GM21528 (cell line): ENCODE data around the gene RBM20.
"Not testable (repeated sequence)": the region's sequence is repeated elsewhere in the genome, so short reads cannot be mapped to it uniquely, and the experiment has no call there.

Experiments used
- ATAC-seq: cut with Tn5 transposase; IDR thresholded peaks from one replicate; pipeline ENCODE4 v1.9.1; 2021; ENCODE audit warnings: mild to moderate bottlenecking, moderate library complexity; ENCODE audit not compliant: unreplicated experiment, low FRiP score

RBM20 gene

GRCh38 chr10:110625356-110625894, 18.7 kb upstream of the RBM20 start:
- ATAC-seq, result no peak

DNA sequence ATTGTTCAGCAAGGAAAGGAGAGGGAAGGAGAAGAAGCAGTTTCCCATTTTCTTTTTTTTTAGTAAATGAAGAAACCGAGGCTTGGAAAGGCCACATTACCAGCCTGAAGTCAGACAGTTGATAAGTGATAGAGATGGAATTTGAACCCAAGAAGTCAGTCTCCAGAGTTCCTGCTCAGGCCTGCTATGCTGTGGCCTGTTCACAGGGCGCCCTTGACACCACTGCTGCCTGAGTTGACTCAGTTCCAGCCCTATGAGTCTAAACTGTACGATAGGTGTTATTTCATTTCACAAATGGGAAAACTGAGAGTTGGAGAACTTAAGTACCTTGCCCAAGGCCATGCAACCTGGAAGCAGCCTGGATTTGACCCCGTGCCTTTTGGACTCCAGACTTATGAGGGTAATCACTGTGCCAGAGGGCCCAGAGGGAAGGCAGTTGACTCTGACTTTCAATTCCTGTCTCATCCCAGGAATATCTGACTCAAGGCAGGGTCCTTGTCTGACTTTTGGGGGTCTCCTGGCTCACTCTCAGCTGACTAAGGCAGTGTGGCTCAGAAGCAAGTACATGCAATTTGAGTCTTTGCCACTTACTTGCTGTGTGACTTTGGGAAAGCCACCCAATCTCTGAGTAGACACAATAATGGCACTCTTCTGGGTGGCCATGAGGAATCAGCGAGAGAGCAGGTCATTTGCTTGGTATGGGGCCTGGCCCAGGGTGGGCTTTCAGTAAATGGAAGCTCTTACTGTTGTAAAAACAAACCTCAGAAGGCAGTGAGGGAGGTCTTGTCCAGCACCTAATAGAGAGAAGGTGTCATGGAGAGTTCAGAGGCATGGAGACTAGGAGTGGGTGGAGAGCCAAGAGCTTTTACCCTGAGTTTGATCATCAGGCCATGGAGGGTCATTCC, 17.9 kb upstream of the RBM20 start:
- ATAC-seq, result no peak

- no peak for ATAC-seq
Observed at GRCh38 chr10:110628161-110628560, 16.0 kb upstream of the RBM20 start.

GRCh38 chr10:110629680-110630191, 14.4 kb upstream of the RBM20 start:
- ATAC-seq, result no peak

GRCh38 chr10:110631934-110632333, 12.2 kb upstream of the RBM20 start:
- ATAC-seq, result no peak

- no peak for ATAC-seq
Observed at GRCh38 chr10:110632591-110633215, 11.4 kb upstream of the RBM20 start.

DNA sequence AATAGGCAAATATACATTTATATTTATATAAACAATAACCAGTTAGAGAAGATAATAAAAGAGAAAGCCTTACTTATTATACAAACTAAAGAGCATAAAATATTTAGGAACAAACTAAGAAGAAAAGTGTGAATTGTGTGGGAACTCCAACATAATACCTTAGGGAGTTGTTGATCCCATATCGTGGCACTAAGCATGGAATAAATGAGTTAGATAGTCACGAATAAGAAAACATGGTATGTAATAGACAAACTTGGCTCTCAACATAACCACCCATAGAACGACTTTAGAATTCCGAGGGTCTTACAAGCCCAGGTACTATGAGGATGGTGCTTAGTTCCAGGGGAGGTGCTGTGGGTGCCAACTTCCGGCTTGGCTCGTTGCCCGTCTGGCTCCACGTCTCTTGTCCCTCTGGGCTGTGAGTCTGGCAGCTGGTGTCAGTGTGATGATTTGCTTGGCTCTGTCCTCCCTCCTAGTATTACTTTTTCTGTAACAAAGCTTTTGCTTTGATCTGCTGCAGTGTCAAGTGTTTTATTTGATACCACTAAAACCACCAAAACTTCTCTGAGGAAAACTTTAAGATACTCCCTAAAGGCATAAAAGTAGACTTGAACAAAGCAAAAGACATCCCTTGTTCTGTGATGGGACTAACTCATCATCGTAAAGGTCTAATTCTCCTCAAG, 9.5 kb upstream of the RBM20 start:
- no peak for ATAC-seq

GRCh38 chr10:110636572-110636931, 7.6 kb upstream of the RBM20 start:
- ATAC-seq, result no peak

DNA sequence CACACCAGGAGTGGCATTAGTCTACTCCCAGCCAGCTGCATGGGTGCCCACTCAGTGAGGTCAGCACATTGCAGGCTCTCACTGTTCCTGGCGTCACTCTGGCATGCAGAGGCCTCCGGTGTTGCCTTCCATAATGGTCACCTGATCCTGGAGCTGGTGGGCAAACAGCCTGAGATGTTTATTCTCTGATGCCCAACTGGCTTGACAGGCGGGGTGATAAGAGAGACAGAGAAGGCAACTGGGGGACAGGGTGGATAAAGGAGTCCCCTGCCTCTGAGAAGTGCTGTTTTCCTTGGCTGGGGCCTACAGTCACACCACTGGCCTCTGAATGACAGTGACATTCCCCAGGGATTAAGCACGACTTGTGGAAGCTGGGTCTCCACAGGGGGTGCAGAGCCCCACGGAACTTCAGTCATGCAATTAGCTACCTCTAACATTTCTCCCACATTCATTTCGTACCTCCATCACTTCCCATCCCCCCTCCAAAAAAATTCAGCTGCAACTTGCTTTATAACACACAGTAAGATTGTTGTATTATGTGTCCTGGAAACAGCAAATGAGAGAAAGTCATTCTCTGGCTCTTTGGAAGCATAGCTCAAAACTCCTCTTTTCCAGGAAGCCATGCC, 7.1 kb upstream of the RBM20 start:
- ATAC-seq, result no peak

- no peak for ATAC-seq
Observed at GRCh38 chr10:110637558-110638053, 6.5 kb upstream of the RBM20 start.

DNA sequence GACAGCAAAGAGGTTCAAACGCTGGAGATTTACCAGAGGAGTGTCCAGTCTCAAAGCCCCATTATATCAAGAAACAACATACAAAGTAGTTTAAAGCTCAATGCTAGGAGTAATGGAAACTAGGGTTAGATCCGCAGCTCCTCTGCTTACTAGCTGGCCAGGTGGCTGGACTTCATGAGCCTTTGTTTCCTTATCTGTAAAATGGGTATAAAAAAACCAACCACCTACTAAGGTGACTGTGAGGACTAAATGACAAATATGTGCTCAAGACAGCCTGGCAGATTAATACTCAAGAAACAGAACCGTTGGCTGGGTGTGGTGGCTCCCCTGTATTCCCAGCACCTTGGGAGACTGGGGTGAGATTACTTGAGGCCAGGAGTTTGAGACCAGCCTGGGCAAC, 5.8 kb upstream of the RBM20 start:
- no peak for ATAC-seq

GRCh38 chr10:110639046-110639445, 5.1 kb upstream of the RBM20 start:
- not testable (repeated sequence) for ATAC-seq

DNA sequence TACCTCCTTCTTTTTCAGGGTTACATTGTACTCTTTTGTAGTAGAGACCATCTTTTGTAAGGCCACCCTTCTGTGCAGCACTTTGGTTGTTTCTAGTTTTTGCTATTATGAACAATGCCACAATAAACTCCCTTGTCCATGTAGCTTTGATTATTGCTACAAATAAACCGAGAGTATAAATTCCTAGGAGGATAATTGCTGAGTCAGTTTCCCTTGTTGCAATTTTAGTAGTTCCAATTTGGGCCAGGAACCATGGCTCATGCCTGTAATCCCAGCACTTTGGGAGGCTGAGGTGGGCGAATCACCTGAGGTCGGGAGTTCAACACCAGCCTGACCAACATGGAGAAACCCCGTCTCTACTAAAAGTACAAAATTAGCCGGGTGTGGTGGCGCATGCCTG, 4.3 kb upstream of the RBM20 start:
- ATAC-seq, result not testable (repeated sequence)

DNA sequence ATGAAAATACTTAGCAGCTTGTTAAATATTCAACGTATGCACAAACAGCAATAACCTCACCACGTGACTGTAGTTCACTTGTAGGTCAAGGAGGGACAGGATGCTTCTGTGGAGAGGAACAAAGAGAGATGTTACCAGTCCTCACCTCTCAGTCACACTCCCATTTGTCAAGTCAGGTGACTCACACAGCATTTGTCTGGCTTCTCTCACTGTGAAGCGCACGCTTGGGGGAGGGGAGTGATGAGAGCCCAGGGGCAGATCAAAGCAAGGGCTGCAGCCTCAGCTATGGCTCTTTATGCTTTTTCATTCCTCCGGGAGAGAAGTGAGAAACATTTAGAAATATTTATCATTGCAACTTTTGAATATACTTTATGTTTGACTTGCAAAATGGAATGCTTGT, 2.9 kb upstream of the RBM20 start:
- no peak for ATAC-seq

GRCh38 chr10:110642204-110643034, 1.7 kb upstream of the RBM20 start:
- no peak for ATAC-seq

DNA sequence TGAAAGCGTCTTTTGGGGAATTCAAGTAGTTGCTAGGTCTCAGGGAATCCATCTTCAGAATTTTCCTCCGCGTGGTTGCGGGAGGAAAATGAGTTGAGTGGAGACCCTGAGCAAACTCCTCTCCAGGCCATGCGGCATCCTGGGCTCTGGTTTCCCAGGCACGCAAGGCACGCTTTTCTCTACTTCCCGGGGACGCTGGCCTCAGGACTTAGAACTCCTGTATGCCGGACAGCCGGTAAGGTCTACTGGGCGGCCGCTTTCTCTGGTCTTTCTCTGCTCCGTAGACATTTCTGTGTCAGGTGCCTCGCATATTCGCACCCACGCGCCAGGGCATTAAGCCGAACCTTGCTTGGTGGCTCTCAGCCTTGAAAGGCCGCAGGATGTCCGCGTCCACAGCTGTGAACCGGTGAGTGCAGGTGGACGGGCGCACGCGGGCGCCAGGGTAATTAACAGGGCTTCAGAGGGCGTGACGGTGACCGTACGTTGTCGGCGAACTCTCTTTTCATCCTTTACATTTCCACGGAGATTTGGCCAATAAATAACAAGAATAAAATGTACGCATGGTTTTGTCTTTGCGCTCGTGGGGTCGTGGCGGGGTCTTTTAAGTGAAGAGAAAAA, 992 bp upstream of the RBM20 start:
- no peak for ATAC-seq

DNA sequence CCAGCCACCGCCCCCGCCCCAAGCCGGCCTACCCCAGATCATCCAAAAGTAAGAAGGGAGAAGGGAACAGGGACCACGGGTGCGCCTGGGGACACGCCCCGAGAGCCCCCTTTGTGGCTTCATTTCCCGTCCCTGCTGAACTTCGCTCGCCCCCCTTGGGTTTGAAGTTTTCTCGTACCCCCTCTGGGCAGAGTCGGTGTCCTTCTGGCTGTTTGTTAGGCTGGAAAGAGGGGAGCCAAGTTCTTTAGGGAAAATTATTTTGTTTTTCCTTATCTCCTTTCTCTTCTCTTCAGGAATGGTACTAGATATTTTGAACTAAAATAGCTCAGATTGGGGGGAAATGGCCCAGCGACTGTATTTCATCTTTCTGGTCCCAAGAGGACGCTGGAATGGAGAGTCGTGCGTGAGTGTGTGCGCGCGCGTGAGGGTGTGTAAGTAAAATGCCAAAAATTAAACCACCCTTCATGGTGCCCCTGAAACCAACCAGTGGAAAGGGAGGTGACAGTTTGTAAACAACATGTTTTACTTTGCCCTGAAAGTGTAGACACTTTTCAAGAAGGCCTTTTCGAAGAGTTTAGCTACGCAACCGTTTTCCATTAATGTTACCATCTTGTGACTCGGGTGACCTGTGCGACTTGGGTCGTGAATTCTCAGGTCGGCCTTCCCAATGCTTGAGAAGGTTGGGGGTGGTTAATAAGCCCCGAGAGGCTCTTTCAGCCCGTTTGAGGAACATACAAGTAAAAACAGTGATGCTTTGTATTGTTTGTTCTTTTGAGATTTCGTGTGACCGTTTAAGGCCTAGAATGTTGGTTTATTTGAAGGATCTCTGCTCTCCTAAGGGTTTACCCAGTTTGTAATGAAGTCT, 694 bp downstream of the RBM20 start:
- no peak for ATAC-seq
